AG20443 (cell line): ENCODE results near the gene ARNT2.
A peak's percentile ranks its signal among the peaks of the same experiment; 100 is the strongest.

Source experiments
- DNase-seq: peaks from one replicate; pipeline ENCODE4 v3.0.0; 2012; ENCODE audit warnings: low spot score, mixed read lengths

ARNT2 gene

GRCh38 chr15:80466543-80466942, 62.4 kb downstream of the ARNT2 start:
- DNase-seq, result no peak

- DNase-seq, result no peak
Measured at GRCh38 chr15:80467311-80467714, 63.1 kb downstream of the ARNT2 start.

GRCh38 chr15:80468796-80469195, 64.6 kb downstream of the ARNT2 start:
- DNase-seq, result no peak

- no peak for DNase-seq
Measured at GRCh38 chr15:80471881-80472280, 67.7 kb downstream of the ARNT2 start.

GRCh38 chr15:80473286-80474223, 69.4 kb downstream of the ARNT2 start:
- no peak for DNase-seq

GRCh38 chr15:80474224-80475215, 70.3 kb downstream of the ARNT2 start:
- DNase-seq, result no peak

GRCh38 chr15:80475572-80475971, 71.4 kb downstream of the ARNT2 start:
- DNase-seq, result no peak

GRCh38 chr15:80476036-80476435, 71.9 kb downstream of the ARNT2 start:
- no peak for DNase-seq

- no peak for DNase-seq
Measured at GRCh38 chr15:80478075-80478474, 73.9 kb downstream of the ARNT2 start.

GRCh38 chr15:80479191-80479590, 75.0 kb downstream of the ARNT2 start:
- DNase-seq, result no peak

GRCh38 chr15:80480171-80480811, 76.1 kb downstream of the ARNT2 start:
- no peak for DNase-seq

GRCh38 chr15:80480909-80481308, 76.7 kb downstream of the ARNT2 start:
- peak; percentile 87 for DNase-seq

- no peak for DNase-seq
Measured at GRCh38 chr15:80482696-80483095, 78.5 kb downstream of the ARNT2 start.

- DNase-seq, result no peak
Measured at GRCh38 chr15:80483725-80484161, 79.6 kb downstream of the ARNT2 start.

- no peak for DNase-seq
Measured at GRCh38 chr15:80484333-80484864, 80.2 kb downstream of the ARNT2 start.

- no peak for DNase-seq
Measured at GRCh38 chr15:80485370-80486164, 81.4 kb downstream of the ARNT2 start.

GRCh38 chr15:80487839-80488390, 83.7 kb downstream of the ARNT2 start:
- no peak for DNase-seq

- DNase-seq, result peak; percentile 68
Measured at GRCh38 chr15:80489030-80489594, 84.9 kb downstream of the ARNT2 start.

GRCh38 chr15:80490431-80490990, 86.3 kb downstream of the ARNT2 start:
- DNase-seq, result no peak
